HG02623 (cell line): ENCODE measurements around the gene PRDM16.

ENCODE experiments used
- ATAC-seq: cut with Tn5 transposase; IDR thresholded peaks from one replicate; pipeline ENCODE4 v1.9.1; 2021; ENCODE audit warnings: moderate library complexity; ENCODE audit not compliant: unreplicated experiment

Gene PRDM16

DNA sequence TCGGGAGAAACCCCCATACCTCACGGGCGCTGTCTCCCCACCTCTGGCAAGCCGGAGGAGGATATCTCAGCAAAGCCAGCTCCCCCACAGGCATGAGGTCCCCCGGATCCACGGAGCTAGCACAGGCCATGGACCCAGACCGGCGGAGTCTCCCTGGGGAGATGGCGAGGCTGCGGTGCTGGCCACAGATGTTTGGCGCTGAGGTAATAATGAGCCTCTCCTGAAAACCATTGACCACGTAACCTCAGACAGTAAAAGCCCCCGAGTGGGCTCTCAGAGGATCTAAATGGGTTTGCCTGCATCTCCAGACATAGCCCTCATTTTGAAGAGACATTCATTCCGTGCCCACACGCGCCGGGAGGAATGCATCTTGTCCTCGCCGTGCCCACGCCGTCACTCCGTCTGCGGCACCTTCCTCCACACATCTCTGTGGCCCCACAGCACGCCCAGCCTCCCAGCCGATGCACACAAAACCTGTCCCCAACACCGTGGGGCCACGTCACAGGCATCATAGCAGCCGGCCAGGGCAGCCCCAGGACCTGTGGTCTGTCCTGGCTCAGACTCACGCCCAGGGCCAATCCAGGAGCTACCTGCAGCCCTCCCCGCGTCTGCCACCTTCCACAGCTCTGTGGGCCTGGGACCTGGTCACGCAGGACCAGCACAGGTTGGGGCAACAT, 150.9 kb downstream of the PRDM16 start:
- ATAC-seq: no peak

DNA sequence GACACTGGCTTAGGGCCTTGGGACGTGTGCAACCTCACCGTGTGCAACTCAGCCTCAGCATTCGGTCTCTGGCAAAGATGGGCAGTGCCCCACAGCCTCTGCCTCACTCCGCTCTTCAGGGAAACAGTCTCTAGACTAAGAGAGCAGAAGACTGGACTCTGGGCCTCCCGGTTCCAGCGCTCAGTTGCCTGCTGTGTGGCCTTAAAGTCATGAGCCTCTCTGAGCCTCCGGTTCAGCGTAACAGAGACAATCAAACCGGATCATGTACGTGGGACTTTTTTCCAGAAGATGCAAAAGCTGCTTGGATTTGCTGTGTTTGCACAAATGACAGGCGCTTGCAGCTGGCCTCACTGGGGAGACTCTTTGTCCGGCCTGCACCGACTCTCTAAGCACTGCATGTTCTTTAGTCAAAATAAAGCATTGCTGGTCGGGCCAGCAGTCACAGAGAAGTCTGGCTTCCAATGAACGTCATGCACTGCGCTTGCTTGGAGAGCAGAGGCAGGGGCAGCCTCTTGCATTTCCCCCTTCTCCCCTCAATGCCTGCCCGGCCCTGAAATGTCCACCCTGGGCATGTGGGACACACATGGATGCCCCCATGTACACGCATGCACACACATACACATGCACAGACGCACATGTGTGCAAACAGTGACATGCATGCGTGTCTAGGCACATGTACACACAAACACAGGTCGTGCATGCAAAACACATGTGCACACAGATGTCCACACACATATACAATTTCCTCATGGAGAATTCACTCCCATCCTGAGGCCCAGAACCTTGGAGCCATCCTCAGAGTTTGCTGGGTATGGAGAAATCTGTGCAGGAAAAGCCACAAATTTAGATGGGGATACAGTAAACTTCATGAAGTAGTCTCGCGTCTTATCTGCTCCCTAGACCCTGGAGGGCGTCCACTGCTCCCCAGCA, 152.4 kb downstream of the PRDM16 start:
- ATAC-seq: no peak

DNA sequence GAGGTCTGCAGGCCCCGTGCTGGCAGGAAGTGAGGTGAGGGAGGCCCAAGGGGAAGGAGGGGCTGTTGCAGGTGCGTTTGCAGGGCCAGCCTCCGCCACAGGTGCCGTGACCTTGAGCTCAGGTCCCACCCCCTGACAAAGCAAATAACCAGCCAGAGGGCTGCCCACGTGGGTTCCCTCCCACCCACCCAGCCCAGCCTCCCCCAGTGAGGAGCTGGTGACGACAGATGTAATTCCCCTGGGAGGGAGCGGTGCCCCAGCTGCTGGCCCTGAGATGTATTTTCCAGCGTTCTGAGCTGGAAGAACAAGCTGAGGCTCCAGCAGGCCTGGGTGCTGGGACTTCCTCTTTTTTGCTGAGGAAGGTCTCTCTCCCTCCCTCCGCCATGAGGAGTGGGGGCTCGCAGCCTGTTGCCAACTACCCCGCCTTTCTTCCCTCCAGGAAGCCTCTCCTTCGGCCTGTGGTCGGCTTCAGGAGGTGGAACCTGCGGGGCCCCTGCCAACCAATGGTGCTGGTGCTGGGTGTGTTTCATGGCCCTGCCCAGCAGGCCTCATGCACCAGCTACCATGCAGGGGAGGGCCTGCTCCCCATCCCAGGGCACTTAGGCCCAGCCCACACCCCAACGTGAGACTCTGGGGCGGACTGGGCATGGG, 153.2 kb downstream of the PRDM16 start:
- ATAC-seq: no peak

DNA sequence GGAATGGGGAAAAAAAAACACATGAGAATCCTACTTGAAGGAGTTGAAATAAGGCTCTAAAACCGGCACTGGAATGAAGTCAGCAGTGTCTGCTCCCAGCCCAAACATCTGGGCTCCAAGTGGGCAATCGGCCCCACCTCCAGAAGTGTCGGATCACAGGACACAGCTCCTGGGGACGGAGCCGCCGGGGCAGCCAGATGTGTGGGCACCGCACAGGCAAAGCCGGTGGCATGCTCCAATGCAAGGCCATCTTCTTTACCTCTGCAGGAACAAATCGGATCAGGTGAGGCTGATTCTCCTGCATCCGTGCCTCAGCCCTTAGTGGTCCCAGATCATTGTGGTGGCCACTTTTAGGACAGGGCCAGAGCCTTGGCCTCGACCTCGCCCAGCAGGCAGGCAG, 156.7 kb downstream of the PRDM16 start:
- ATAC-seq: no peak

DNA sequence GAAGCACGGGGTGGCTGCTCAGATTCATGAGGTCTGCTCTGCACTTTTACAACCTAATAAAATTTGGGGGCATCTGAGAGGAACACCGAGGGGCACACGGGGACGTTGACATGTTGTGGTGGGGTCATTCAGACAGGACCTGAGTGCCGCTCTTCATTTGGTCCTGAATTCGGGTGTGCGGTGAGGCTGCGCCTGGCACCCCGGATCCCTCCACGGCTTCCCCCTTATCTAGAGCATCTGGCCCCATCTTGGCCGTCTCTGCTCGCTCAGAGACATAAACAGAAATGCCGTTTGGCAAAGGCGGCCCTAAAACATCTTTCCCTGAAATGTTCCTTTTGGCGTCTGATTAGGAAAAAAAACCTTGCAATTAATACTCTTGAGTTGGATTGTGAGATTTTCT, 157.2 kb downstream of the PRDM16 start:
- ATAC-seq: no peak

DNA sequence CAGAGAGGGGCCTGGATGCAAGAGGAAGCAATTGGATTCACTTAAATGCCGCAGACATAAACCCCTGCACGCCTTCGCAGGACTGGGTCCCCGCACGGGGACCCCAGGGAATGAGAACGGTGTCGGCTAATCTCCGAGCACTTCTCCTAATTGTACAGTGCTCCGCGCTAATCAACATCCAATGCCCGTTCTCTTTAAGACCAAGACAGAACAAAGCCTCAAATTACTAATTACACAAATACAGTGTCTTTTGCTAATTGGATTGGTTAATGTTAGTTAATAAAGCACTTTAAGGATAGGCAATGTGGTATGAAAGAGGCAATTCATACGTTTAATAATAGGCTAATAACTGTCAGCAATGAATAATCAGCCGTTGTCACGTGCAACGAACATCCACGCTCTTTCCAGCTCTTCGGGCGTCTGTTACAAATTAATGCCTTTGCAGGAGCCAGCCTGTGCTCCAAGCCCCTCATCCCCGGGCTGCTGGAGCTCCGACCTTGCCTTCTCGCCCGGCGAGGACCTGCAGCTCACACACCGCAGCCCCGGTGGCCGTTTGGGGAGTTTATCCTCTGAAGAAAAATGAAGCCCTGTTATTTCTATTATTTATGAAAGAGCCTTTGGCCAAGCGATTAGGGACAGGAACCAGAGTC, 157.8 kb downstream of the PRDM16 start:
- ATAC-seq: no peak

DNA sequence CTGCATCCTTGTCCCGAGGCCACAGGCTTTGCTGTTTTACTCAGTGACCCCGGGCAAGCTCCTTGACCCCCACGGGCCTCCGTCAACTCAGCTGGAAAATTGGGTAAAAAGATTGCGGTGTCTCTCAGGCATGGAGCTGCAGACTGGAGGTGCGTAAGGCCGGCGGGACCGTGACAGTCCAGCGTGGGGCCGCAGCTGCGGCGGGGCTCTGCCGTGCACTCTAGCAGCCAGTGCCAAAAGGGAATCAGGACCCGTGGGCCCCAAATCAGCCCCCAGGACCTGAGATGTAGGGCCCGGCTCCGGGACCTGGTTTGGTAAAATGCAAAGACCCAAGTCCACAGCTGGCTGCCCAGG, 158.3 kb downstream of the PRDM16 start:
- ATAC-seq: no peak

DNA sequence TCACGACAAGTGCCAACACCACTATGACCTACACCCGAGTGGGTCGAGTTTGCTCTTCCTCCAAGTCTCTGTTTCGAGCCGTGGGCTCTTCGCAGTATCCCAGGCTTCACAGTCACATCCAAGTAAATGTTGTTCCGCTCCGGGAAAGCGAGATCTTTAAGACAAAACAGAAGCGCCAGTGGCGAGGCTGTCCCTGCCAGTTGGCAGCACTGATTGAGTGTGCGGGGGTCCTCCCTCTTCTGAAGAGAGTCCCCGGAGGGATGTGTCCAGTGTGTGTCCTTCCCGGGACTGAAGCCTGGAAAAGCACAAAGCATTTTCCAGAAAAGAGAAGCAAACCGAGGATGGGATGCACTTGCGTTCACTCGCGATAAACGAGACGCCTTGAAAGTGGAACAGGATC, 158.9 kb downstream of the PRDM16 start:
- no peak for ATAC-seq

DNA sequence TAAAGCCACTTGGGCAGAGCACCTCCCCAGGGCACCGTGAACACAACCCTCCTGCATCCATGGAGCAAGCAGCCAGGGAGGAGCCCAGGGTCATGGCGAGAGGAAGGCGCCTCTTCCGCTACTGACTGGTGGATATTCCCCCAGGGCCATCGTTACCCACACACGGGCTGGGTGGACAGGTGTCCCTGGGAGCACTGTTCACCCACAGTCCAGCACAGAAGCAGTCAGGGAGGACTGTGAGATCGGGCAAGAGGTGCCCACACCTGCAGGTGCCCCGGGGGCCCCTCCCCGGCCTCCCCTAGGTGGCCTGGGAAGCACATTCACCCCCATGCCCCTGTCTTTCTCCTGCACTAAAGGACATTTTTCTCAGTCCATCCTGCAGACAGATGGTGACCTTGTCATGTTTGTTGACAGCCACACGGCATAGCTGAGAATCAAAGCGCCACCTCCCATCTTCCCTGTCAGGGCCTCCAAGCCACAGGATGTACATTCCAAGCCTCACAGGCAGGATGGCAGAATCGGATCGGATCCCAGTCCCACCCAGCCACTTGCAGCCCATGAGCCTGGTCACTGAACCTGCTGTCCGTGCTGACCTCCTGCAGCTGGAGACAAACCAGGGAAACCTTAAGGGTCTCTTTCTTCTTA, 160.2 kb downstream of the PRDM16 start:
- ATAC-seq: no peak

DNA sequence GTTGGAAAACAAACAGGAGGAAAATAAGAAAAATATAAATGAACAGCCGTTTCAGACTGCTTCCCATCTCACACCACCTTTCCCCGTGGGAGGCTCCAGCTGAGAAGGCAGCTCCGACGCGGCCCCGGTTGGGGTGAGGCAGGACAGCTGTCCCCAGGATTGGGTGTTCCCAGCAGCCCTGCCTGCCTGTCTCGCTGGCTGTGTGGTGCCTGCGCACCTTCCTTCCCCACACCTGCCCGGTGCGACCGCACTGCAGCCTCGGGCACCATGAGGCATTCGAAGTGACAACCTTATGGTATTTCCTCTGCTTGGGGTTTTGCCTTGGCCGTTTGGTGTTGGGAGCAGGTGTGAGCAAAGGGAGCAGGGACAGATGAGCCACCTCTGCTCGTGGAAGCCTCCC, 161.6 kb downstream of the PRDM16 start:
- ATAC-seq: no peak

DNA sequence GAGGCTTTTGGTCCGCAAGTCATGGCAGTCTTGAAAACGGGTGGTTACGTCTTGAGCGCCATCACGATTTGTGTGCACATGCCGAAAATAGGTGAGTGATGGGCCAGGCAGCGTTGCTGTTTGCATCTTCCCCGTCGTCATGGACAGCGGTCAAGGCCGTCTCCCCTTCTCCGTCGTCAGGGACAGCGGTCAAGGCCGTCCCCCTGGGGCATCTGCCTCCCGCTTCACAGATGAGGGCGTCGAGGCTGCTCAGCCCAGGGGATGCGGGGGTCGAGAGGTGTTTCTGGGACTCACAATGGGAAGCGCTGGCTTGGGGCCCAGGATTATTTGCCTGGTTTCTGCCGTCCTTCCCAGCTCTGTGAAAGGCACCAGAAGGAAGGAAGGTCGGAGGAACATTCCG, 162.2 kb downstream of the PRDM16 start:
- no peak for ATAC-seq

DNA sequence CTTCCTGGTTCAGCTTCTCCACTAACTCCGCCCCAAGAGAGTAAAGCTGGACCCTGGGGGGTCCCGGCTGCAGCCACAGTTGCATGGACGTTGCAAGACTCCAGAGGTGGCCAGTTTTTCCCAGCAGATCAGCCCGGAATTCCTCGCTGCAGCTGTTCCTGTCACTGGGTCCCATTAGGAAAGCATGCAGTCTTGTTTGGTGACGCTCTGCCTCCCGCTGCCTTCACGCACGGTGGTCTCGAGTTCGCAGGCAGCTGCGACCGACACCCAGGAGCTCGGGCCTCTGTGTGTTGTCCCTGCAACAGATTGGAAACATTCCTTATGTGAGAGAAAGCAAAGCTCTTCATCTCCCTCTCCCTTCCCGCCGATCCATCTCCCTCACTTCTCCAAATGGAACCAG, 162.8 kb downstream of the PRDM16 start:
- ATAC-seq: no peak

DNA sequence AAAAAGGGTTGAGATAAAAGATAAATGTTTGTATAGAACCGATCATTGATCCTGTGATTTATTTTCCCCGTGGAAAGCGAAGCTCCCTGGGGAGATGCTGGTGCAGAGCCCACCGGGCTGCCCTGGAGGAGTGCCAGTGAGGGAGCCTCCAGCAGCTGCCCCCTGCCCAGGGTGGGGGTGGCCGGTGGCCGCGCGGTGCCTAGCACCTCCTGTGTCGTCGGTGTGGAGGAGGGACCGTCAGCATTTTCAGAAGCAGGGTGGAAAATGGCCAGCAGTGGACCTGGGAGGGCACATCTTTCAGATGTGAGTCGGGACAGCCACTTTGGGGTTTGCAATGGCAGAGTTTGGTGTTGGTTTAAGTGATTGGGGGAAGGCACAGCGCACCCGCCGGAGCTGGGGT, 164.0 kb downstream of the PRDM16 start:
- ATAC-seq: no peak

DNA sequence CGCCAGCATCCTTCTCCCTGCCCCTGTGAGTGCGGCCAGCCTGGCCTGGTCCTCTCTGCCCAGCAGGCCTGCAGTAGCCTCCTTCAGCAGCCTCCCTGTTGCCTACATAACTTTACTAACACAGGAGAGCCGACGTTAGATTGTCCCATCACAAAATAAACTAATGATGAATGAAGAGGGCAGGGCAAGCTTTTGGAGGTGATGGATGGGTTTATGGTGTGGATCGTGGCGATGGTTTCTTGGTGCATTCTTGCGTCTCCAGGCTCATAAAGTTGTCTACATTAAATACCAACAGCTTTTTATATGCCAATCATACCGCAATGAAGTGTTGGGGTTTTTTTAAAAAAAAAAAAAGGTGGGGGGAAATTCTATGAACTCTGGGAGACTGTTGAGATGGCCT, 164.5 kb downstream of the PRDM16 start:
- no peak for ATAC-seq

DNA sequence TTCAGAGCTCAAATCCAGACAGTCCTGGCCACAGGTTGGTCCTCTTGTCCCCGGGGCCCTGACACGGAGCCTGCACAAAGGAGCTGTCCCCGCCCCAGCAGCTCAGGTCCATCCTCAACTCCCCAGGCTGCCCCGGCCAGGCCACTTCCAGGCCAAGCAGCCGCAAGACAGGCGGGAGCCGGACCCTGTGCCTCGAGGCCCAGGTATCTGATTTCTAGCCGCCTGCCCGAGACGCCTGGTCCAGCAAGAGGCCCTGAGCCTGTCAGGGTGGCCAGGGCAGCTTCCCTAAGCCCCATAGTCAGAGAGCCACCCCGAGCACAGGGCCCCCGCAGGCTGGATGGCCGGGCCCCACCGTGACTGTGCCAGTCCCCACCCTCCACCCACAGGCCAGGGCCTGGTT, 165.3 kb downstream of the PRDM16 start:
- no peak for ATAC-seq

DNA sequence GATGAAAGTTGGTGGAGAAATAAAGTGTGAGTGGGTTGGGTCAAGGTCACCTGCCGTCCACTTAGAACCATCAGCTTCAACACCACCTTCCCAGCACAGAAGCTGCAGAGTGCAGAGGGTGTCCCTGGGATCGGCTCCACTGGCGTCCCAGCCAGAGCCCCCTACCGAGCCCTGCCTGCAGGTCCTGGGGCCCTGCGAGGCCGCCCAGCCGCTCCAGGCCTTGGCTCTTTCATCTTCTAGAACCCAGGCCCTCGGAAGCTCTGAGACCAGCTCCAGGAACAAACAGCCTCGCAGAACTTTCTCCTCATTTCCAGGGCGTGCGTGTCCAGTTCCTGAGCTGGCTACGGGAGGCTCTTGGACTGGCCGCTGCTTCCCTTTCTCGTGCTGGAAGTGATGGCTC, 166.0 kb downstream of the PRDM16 start:
- ATAC-seq: no peak

DNA sequence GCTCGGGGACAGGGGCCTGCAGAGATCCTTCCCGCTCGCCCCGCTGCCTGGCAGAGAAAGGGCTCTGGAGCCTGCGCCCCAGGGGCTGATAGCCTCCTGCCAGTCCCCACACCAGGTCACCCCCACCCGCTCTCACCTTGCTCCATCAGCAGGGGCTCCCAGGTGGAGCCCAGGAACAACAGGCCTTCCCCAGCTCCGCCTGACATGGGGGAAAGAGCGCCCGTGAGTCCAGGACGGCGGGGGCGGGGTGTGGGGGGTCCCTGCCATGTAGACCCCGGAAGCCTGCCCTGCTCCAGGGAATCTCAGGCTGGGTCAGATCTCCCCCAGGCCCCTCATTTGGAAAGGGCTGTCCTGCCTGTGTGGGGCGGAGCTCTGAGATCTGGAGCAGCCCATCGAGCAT, 166.5 kb downstream of the PRDM16 start:
- no peak for ATAC-seq

DNA sequence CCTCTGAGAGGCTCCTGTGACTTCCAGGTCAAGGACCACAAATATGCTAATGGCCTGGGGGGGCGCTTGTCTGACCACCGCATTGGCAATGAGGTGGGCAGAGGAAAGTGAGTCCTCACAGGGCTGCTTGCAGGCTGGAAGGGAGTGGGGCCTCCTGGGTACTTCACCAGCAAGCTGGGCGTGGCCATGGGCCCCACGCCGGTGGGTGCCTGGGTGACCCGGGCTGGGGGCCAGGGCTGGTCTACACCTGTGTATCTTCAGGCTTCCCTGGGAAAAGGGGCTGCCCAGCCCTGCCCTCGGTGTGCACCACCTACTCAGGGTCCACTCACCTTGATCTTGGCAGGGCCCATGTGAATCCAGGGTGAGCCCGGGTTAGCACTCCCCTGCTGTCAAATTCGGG, 167.4 kb downstream of the PRDM16 start:
- ATAC-seq: no peak

DNA sequence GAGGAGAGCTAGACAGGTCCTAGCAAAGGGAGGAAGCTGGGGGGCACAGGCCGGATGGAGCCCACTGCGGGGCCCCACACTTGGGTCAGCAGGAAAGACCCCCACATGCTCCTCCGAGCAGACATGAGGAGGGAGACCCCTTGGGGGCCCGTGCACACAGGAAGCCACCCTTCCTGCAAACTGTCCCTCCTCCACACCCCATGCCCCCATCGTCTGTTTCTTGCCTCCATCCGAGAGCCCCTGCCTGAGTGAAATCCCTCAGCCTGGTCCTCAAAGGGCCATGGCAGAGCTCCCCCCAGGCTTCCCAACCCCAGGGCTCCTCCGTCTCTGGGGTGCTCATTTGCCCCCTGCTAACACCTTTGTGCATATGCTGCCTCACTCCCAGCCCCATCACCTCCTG, 168.0 kb downstream of the PRDM16 start:
- ATAC-seq: no peak

DNA sequence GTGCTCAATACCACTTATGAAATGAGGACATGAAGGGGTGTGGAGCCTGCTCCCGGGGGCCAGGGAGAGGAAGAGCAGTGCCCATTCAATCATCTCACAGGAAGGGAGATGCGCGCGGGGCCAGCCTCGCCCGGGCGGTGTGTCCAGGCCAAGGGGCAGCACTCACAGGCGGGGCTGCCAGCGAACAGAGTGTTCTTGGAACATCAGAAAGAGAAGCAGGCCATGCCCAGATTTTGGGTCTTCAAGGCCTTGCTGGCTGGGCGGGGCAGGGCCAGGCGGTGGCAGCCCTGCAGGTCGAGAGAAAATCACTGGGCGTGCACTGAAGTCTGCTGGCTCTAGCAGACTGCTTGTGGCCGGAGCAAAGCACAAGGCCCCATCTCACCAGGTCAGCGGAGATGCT, 168.6 kb downstream of the PRDM16 start:
- no peak for ATAC-seq
